HEK293T (cell line): ENCODE data around the gene DKC1.

Experiments
- ARNT ChIP-seq: fragments of 450-650 bp; IDR thresholded peaks from 2 replicates; pipeline ENCODE4 v1.6.1; 2017; ENCODE audit warnings: mild to moderate bottlenecking
- BHLHE40 ChIP-seq: fragments of 450-650 bp; IDR thresholded peaks from 2 replicates; pipeline ENCODE4 v1.6.1; 2016; ENCODE audit warnings: mild to moderate bottlenecking, moderate library complexity, borderline replicate concordance
- CTBP1 ChIP-seq: fragments of 450-650 bp; IDR thresholded peaks from 2 replicates; pipeline ENCODE4 v1.6.1; 2016; ENCODE audit warnings: borderline replicate concordance
- ELF4 ChIP-seq: fragments of 450-650 bp; IDR thresholded peaks from 2 replicates; pipeline ENCODE4 v1.6.1; 2017; ENCODE audit warnings: antibody characterized with exemption
- FOXA1 ChIP-seq: fragments of 450-650 bp; IDR thresholded peaks from 2 replicates; pipeline ENCODE4 v1.6.1; 2016; ENCODE audit warnings: mild to moderate bottlenecking
- FOXK2 ChIP-seq: fragments of 450-650 bp; IDR thresholded peaks from 2 replicates; pipeline ENCODE4 v1.6.1; 2016; ENCODE audit warnings: mild to moderate bottlenecking
- FOXM1 ChIP-seq: fragments of 450-650 bp; IDR thresholded peaks from 2 replicates; pipeline ENCODE4 v1.6.1; 2017; ENCODE audit warnings: mild to moderate bottlenecking, borderline replicate concordance
- SP1 ChIP-seq: fragments of 450-650 bp; IDR thresholded peaks from 2 replicates; pipeline ENCODE4 v1.6.1; 2017
- SUZ12 ChIP-seq: fragments of 450-650 bp; IDR thresholded peaks from 2 replicates; pipeline ENCODE4 v1.6.1; 2016; ENCODE audit warnings: mild to moderate bottlenecking
- ZNF384 ChIP-seq: fragments of 450-650 bp; IDR thresholded peaks from 2 replicates; pipeline ENCODE4 v1.6.1; 2016

DNA sequence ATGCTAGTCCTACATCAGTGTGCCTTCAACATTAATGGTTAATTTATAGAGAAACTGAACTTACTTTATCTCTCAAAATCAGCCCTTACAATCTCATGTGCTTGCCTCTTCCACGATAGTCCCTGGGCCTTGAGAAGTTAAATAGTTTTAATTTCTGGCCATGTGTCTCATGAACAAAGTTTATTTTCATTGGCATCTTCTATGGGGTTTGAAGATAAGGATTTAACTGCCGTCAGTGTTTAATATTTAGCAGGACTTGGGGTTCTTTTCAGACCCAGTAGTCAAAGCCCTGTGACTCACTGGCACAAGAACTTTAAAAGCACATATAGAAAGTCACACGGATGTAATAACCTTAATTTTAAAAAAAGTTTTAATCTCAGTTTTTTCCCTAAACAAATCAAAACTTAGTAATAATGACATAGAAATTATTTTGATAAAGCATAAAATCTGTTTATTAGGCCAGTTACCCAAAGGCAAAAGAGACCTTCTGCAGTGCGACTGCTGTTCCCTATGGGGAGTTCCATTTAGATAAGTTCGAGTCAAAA, 52.7 kb downstream of the DKC1 start:
- TF ChIP-seq ZNF384: no peak
- TF ChIP-seq SUZ12: no peak
- no peak for TF ChIP-seq FOXM1
- no peak for TF ChIP-seq BHLHE40
- TF ChIP-seq CTBP1: no peak
- TF ChIP-seq FOXA1: no peak
- TF ChIP-seq FOXK2: no peak
- no peak for TF ChIP-seq SP1
- no peak for TF ChIP-seq ELF4
- TF ChIP-seq ARNT: no peak
